Testis (tissue), 3 donors: ENCODE data around the gene MAPKAPK3. TPM values are rescaled to one million over a fixed set of nuclear protein-coding genes. Genes with fewer than 3 reads are reported as not detected.
"Not testable (repeated sequence)": the region's sequence is repeated elsewhere in the genome, so short reads cannot be mapped to it uniquely, and the experiment has no call there.

Experiments used
- DNase-seq: peaks from one replicate; pipeline ENCODE4 v3.0.0-alpha.2; 2019
- H3K27ac ChIP-seq, 2 donors: fragments of 200-600 bp; sonication (generic); one replicate each; pipeline ENCODE4 v1.5.1; 2019
- H3K27me3 ChIP-seq: fragments of 200-600 bp; sonication (generic); one replicate; pipeline ENCODE4 v1.5.1; 2019
- H3K36me3 ChIP-seq: fragments of 200-600 bp; sonication (generic); one replicate; pipeline ENCODE4 v1.5.1; 2017; ENCODE audit warnings: low read depth; ENCODE audit errors: missing control alignments
- H3K4me1 ChIP-seq: fragments of 200-600 bp; sonication (generic); one replicate; pipeline ENCODE4 v1.5.1; 2019
- H3K4me3 ChIP-seq, 2 donors: fragments of 200-600 bp; sonication (generic); one replicate each; pipeline ENCODE4 v1.5.1; 2017 to 2019
- H3K9me3 ChIP-seq: fragments of 200-600 bp; sonication (generic); one replicate; pipeline ENCODE4 v1.5.1; 2017
- POLR2A ChIP-seq: fragments of 450-650 bp; IDR thresholded peaks from one replicate; pipeline ENCODE4 v1.6.1; 2017; ENCODE audit warnings: antibody characterized with exemption, mild to moderate bottlenecking, moderate library complexity
- WGBS, 2 donors: methylation state at CpG; one replicate each; pipeline ENCODE4 v1.1.5; 2018; 5-methylcytosine and 5-hydroxymethylcytosine counted together
- intact Hi-C: fragments of 100-400 bp; cut with DNase I; formaldehyde crosslinking; loops from one replicate; pipeline ENCODE4 v1.15.1; 2023; ENCODE audit warnings: low total_unique reads
- polyA plus RNA-seq: library from polyadenylated mRNA; stranded (reverse); fragments of 350-450 nt; fragmentation: Illumina TruSeq; extraction: RNeasy Lipid Tissue Mini Kit (QIAGEN cat#74804); gene quantifications from one replicate; pipeline ENCODE4 v1.2.3, GENCODE V29; 2014; ENCODE audit warnings: low read depth, low replicate concordance; ENCODE audit not compliant: insufficient read depth
- total RNA-seq, 2 donors: library from RNA; depleted of rRNA; stranded (reverse); fragments of >200 nt; gene quantifications; one replicate each; pipeline ENCODE4 v1.2.3, GENCODE V29; 2016
- TF ChIP-seq, protein P1 (sequence below), 3 experiments: fragments of 450-650 bp in 2 of 3; fragments of 200-600 bp in 1 of 3; sonication (generic) in 1 of 3; IDR thresholded peaks; one replicate each; pipeline ENCODE4 v1.5.1; 2016 to 2019; ENCODE audit warnings: antibody characterized with exemption in 3 of 3, mild to moderate bottlenecking in 2 of 3, moderate library complexity in 1 of 3

The MAPKAPK3 gene
- total and polyA plus RNA-seq, 3 donors from 2014 or later: 19.1 to 27.1 (median 21.4) TPM

DNA sequence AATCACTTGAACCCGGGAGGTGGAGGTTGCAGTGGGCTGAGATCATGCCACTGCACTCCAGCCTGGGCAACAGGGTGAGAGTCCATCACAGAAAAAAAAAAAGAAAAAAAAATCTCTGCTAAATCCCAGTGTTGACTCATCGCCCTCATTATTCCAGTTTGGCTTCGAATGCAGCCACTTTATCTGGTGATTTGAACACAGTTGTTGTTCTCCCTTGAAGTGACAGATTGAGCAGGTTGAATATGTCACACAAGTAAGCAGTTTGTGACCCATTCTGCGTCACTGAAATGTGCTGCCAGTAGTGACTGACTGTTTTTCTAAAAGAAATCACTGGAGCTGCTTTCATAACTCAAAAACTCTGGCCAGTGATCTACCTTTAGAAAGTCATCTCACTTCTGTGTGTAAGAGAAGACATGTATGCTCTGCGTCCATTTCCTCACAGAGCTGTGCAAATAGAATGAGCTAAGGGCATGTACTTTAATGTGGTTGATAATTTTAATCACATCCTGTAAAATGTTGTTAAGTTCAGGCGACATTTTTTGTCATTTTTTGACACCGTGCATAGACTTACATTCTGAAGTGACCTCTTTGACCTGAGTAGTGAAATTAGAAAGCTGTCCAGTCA lies 70.3 kb downstream of the MAPKAPK3 start:
- 81 to 90% methylated on average over 7 of the region's 7 CpGs for WGBS, 2 donors
- DNase-seq: no peak
- intact Hi-C loops: no loop called here
- Histone ChIP-seq H3K27me3 (no peaks in the 10 kb centered on the region), H3K9me3 (no peaks in the 10 kb centered on the region), H3K36me3 (no peaks in the 10 kb centered on the region), H3K27ac (no peak overlapping the region), H3K4me3 (no peak overlapping the region), H3K4me1 (no peaks in the 10 kb centered on the region)
- TF ChIP-seq POLR2A: no peak
- TF ChIP-seq, protein P1, sequence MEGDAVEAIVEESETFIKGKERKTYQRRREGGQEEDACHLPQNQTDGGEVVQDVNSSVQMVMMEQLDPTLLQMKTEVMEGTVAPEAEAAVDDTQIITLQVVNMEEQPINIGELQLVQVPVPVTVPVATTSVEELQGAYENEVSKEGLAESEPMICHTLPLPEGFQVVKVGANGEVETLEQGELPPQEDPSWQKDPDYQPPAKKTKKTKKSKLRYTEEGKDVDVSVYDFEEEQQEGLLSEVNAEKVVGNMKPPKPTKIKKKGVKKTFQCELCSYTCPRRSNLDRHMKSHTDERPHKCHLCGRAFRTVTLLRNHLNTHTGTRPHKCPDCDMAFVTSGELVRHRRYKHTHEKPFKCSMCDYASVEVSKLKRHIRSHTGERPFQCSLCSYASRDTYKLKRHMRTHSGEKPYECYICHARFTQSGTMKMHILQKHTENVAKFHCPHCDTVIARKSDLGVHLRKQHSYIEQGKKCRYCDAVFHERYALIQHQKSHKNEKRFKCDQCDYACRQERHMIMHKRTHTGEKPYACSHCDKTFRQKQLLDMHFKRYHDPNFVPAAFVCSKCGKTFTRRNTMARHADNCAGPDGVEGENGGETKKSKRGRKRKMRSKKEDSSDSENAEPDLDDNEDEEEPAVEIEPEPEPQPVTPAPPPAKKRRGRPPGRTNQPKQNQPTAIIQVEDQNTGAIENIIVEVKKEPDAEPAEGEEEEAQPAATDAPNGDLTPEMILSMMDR (IDR thresholded peaks at IDR 0.05): no peak

DNA sequence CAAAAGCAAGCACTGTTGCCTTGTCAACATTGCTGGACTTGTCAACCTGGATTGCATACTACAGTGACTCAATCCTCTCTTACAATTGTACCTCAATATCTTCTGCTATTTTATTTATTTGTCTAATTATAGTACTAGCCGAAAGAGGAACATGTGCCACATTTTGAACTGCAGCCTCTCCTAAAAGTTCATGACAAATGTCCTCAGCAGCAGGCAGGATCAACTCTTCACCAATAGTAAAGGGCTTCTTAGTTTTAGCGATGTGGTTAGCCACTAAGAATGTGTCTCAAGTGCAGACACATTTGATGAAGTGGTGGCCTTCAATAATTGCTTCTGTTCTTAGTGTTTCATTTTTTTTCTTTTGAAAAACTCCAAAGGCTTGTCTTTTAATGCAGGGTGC lies 71.0 kb downstream of the MAPKAPK3 start:
- intact Hi-C loops: no loop called here
- H3K27ac ChIP-seq: no peak overlapping the region
- H3K4me1 ChIP-seq: no peaks in the 10 kb centered on the region
- DNase-seq: no peak
- TF ChIP-seq POLR2A: no peak
- TF ChIP-seq, protein P1 (IDR thresholded peaks at IDR 0.05): no peak
- no peaks in the 10 kb centered on the region for H3K36me3 ChIP-seq
- no peaks in the 10 kb centered on the region for H3K9me3 ChIP-seq
- H3K27me3 ChIP-seq: no peaks in the 10 kb centered on the region
- WGBS, 2 donors: 78 to 85% methylated on average over 2 of the region's 2 CpGs
- no peak overlapping the region for H3K4me3 ChIP-seq

DNA sequence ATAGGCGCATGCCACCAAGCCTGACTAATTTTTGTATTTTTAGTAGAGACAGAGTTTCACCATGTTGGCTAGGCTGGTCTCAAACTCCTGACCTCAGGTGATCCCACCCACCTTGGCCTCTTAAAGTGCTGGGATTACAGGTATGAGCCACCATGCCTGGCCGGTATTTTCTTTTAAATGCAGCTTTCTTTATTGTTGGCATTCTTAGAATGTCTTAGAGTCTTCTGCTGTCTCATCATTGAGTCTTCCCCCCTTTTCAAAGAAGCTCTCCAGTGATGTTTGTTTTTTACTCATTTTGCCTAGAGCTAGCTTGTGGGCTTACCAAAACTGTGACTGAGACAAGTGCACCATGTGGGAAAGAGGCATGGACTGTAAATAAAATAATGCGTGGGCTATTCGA lies 71.7 kb downstream of the MAPKAPK3 start:
- H3K36me3 ChIP-seq, intact Hi-C loops, DNase-seq, H3K9me3 ChIP-seq, H3K4me1 ChIP-seq, H3K27me3 ChIP-seq, H3K27ac ChIP-seq, H3K4me3 ChIP-seq: not testable (repeated sequence)
- 84 to 92% methylated on average over 4 of the region's 4 CpGs for WGBS, 2 donors

DNA sequence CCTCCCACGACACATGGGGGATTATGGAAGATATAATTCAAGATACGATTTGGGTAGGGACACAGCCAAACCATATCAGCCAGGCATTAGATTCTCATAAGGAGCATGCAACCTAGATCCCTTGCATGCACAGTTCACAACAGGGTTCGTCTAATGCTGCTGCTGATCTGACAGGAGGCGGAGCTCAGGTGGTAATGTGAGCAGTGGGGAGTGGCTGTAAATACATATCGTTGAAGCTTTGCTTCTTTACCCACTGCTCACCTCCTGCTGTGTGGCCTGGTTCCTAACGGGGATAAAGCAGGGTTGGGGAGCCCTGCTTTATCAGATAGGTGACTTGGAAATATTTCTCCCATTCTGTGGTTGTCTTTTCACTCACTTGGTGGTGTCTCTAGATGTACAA lies 72.6 kb downstream of the MAPKAPK3 start:
- 45 to 71% methylated on average over 6 of the region's 6 CpGs for WGBS, 2 donors
- intact Hi-C loops: no loop called here

DNA sequence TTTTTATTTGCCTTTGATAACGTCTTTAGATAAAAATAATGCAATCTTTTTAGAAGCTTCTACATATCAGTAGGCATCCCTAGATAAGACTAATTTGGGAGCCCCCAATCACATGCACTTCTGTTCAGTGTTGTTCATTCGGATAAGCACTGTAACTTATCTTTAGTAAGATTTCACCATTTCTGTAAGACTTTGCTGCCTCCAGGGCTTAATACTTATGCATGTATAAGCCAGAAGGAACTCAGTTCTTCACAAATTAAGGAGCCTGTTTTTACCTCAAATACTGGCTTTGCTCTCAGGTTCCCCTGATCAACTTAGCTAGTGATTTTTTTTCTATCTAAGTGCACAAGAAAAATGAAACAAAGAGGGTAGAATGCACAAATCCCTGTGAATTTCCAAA lies 78.1 kb downstream of the MAPKAPK3 start:
- Histone ChIP-seq H3K9me3 (no peaks in the 10 kb centered on the region), H3K27me3 (no peaks in the 10 kb centered on the region), H3K4me3 (no peak overlapping the region), H3K36me3 (no peaks in the 10 kb centered on the region), H3K27ac (no peak overlapping the region), H3K4me1 (no peaks in the 10 kb centered on the region)
- TF ChIP-seq, protein P1 (IDR thresholded peaks at IDR 0.05): no peak
- TF ChIP-seq POLR2A: no peak
- intact Hi-C loops: no loop called here
- 84 to 88% methylated on average over 2 of the region's 2 CpGs for WGBS, 2 donors
- no peak for DNase-seq

More for the DNA sequence above, 72.6 kb downstream of the MAPKAPK3 start:
- no peak overlapping the region for H3K4me3 ChIP-seq
- no peak overlapping the region for H3K27ac ChIP-seq
- H3K36me3 ChIP-seq: no peaks in the 10 kb centered on the region
- H3K4me1 ChIP-seq: no peaks in the 10 kb centered on the region
- no peaks in the 10 kb centered on the region for H3K9me3 ChIP-seq
- H3K27me3 ChIP-seq: no peaks in the 10 kb centered on the region
- DNase-seq: no peak
- TF ChIP-seq, protein P1 (IDR thresholded peaks at IDR 0.05): no peak
- TF ChIP-seq POLR2A: no peak
